Erythroblast (primary cell): ENCODE results near the gene FANCG.

Experiments
- GATA1 ChIP-seq: IDR thresholded peaks from 2 replicates; pipeline ENCODE4 v1.6.1; 2011; ENCODE audit warnings: low read depth, mild to moderate bottlenecking, control low read depth, low read length, moderate library complexity
- POLR2A ChIP-seq: IDR thresholded peaks from 2 replicates; pipeline ENCODE4 v1.6.1; 2011; ENCODE audit warnings: mild to moderate bottlenecking, low read length

DNA sequence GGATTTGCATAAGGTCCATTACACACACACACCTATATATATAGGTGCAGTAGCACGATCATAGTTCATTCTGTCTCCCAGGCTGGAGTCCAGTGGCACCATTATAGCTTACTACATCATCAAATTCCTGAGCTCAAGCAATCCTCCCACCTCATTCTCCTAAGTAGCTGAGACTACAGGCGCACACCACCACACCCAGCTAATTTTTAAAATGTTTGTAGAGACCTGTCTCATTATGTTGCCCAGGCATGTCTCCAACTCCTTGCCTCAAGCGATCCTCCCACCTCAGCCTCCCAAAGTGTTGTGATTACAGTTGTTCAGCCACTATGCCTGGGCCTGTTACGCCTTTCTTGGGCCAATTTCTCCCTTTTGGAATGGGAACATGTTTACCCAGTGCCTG is 50.5 kb downstream of the FANCG start:
- TF ChIP-seq POLR2A (no peak), GATA1 (no peak)
